Measurements from ENCODE around the gene IHH. TPM values are rescaled to one million over a fixed set of nuclear protein-coding genes. Genes with fewer than 3 reads are reported as not detected.

The IHH gene
- polyA plus RNA-seq, 3 donors = not detected

GRCh38 chr2:219090436-219091299, 29.9 kb upstream of the IHH start:
- peaks cover 0 to 2% (median 0%) of the 10 kb centered on the region in 3 donors for H3K27me3 Mint-ChIP-seq (ENCODE audit: low read depth in 3 of 3)
- H3K36me3 ChIP-seq (replicated peaks in 1 of 2; ENCODE audit: control insufficient read depth in 1 of 2, insufficient read depth in 2 of 2, low read length in 2 of 2) = peaks cover 0 to 19% of the 10 kb centered on the region in 2 donors
- intact Hi-C loops (cut with micrococcal nuclease) = no loop called here
- H4K20me1 ChIP-seq (ENCODE audit: insufficient read depth, low read length) = peaks cover 3% of the 10 kb centered on the region
- no peak overlapping the region for H3K4me2 ChIP-seq (replicated peaks; ENCODE audit: extremely low read depth, low read length, poor library complexity, severe bottlenecking)
- H3K79me2 ChIP-seq (ENCODE audit: insufficient read depth, low read length) = no peaks in the 10 kb centered on the region
- H3K4me1 Mint-ChIP-seq = peaks cover 33% of the 10 kb centered on the region
- WGBS (ENCODE audit: insufficient coverage) = 67% methylated on average over 1 of the region's 4 CpGs
- no peak overlapping the region for H3K4me3 ChIP-seq (replicated peaks in 1 of 3; ENCODE audit: low read depth in 2 of 3, low read length in 3 of 3)
- H3K9me3 Mint-ChIP-seq = no peaks in the 10 kb centered on the region
- peaks cover 24 to 29% of the 10 kb centered on the region in 2 donors for H3K4me1 ChIP-seq (ENCODE audit: control insufficient read depth in 1 of 2, insufficient read depth in 2 of 2, low read length in 2 of 2)
- TF ChIP-seq CTCF (IDR thresholded peaks at IDR 0.05) = no peak
- H3K9me3 ChIP-seq (replicated peaks in 1 of 2; ENCODE audit: control insufficient read depth in 1 of 2, insufficient read depth in 1 of 2, low read length in 2 of 2) = no peaks in the 10 kb centered on the region
- no peak overlapping the region for H3K27ac Mint-ChIP-seq
- no peak for DNase-seq
- H3K27me3 ChIP-seq (ENCODE audit: control insufficient read depth in 2 of 2, insufficient read depth in 2 of 2, low read length in 2 of 2) = no peaks in the 10 kb centered on the region
- no peak overlapping the region for H2AFZ ChIP-seq (ENCODE audit: insufficient read depth, low read depth, low read length, poor library complexity, severe bottlenecking)
- H3K9ac ChIP-seq (ENCODE audit: insufficient read depth, low read length, poor library complexity, severe bottlenecking) = no peak overlapping the region
- no peak overlapping the region for H3K27ac ChIP-seq (ENCODE audit: low read depth in 1 of 2, low read length in 2 of 2)
- H3K4me3 Mint-ChIP-seq = no peak overlapping the region
- peaks cover 16 to 26% of the 10 kb centered on the region in 2 donors for H3K36me3 Mint-ChIP-seq

- H3K4me1 ChIP-seq (ENCODE audit: control insufficient read depth in 1 of 2, insufficient read depth in 2 of 2, low read length in 2 of 2) = peaks cover 34 to 36% of the 10 kb centered on the region in 2 donors
- H3K79me2 ChIP-seq (ENCODE audit: insufficient read depth, low read length) = no peaks in the 10 kb centered on the region
- Mint-ChIP-seq H3K36me3 (peaks cover 16 to 23% of the 10 kb centered on the region in 2 donors), H3K4me1 (peaks cover 40% of the 10 kb centered on the region), H3K9me3 (no peaks in the 10 kb centered on the region), H3K27me3 (ENCODE audit: low read depth in 3 of 3) (peaks cover 0 to 1% (median 0%) of the 10 kb centered on the region in 3 donors), H3K27ac (no peak overlapping the region), H3K4me3 (no peak overlapping the region)
- peaks cover 0 to 13% of the 10 kb centered on the region in 2 donors for H3K36me3 ChIP-seq (replicated peaks in 1 of 2; ENCODE audit: control insufficient read depth in 1 of 2, insufficient read depth in 2 of 2, low read length in 2 of 2)
- no peak for DNase-seq
- intact Hi-C loops (cut with micrococcal nuclease) = no loop called here
- no peaks in the 10 kb centered on the region for H4K20me1 ChIP-seq (ENCODE audit: insufficient read depth, low read length)
- TF ChIP-seq CTCF (IDR thresholded peaks at IDR 0.05) = no peak
- no peak overlapping the region for H2AFZ ChIP-seq (ENCODE audit: insufficient read depth, low read depth, low read length, poor library complexity, severe bottlenecking)
- no peak overlapping the region for H3K4me2 ChIP-seq (replicated peaks; ENCODE audit: extremely low read depth, low read length, poor library complexity, severe bottlenecking)
- no peak overlapping the region for H3K27ac ChIP-seq (ENCODE audit: low read depth in 1 of 2, low read length in 2 of 2)
- WGBS (ENCODE audit: insufficient coverage) = 93% methylated on average over 3 of the region's 4 CpGs
- H3K27me3 ChIP-seq (ENCODE audit: control insufficient read depth in 2 of 2, insufficient read depth in 2 of 2, low read length in 2 of 2) = no peaks in the 10 kb centered on the region
- no peaks in the 10 kb centered on the region for H3K9me3 ChIP-seq (replicated peaks in 1 of 2; ENCODE audit: control insufficient read depth in 1 of 2, insufficient read depth in 1 of 2, low read length in 2 of 2)
- H3K9ac ChIP-seq (ENCODE audit: insufficient read depth, low read length, poor library complexity, severe bottlenecking) = no peak overlapping the region
- no peak overlapping the region for H3K4me3 ChIP-seq (replicated peaks in 1 of 3; ENCODE audit: low read depth in 2 of 3, low read length in 3 of 3)
Observed at GRCh38 chr2:219089330-219089729, 28.6 kb upstream of the IHH start.

All from CD14-positive monocyte (primary cell).